ENCODE results near the gene CREG2. TPM values are rescaled to one million over a fixed set of nuclear protein-coding genes. Genes with fewer than 3 reads are reported as not detected.

Gene CREG2
- total RNA-seq, 4 donors from 2014 or later: 0.28 TPM; not detected in 3

- H3K9me3 ChIP-seq: no peaks in the 10 kb centered on the region
- no peaks in the 10 kb centered on the region for H3K36me3 ChIP-seq
- TF ChIP-seq, protein P1, sequence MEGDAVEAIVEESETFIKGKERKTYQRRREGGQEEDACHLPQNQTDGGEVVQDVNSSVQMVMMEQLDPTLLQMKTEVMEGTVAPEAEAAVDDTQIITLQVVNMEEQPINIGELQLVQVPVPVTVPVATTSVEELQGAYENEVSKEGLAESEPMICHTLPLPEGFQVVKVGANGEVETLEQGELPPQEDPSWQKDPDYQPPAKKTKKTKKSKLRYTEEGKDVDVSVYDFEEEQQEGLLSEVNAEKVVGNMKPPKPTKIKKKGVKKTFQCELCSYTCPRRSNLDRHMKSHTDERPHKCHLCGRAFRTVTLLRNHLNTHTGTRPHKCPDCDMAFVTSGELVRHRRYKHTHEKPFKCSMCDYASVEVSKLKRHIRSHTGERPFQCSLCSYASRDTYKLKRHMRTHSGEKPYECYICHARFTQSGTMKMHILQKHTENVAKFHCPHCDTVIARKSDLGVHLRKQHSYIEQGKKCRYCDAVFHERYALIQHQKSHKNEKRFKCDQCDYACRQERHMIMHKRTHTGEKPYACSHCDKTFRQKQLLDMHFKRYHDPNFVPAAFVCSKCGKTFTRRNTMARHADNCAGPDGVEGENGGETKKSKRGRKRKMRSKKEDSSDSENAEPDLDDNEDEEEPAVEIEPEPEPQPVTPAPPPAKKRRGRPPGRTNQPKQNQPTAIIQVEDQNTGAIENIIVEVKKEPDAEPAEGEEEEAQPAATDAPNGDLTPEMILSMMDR (IDR thresholded peaks at IDR 0.05): no peak
- TF ChIP-seq POLR2A (IDR thresholded peaks at IDR 0.05): no peak
- intact Hi-C loops (cut with DNase I; ENCODE audit: low total_unique reads): no loop called here
- no peak for DNase-seq
- H3K27ac ChIP-seq: no peak overlapping the region
- no peak overlapping the region for H3K4me3 ChIP-seq
- no peaks in the 10 kb centered on the region for H3K4me1 ChIP-seq
- no peaks in the 10 kb centered on the region for H3K27me3 ChIP-seq
Observed at GRCh38 chr2:101427240-101427639, 39.9 kb upstream of the CREG2 start.

GRCh38 chr2:101426822-101427221 is 39.5 kb upstream of the CREG2 start:
- Histone ChIP-seq H3K9me3 (no peaks in the 10 kb centered on the region), H3K27ac (no peak overlapping the region), H3K36me3 (no peaks in the 10 kb centered on the region), H3K27me3 (no peaks in the 10 kb centered on the region), H3K4me1 (no peaks in the 10 kb centered on the region), H3K4me3 (no peak overlapping the region)
- no peak for DNase-seq
- no peak for TF ChIP-seq POLR2A (IDR thresholded peaks at IDR 0.05)
- TF ChIP-seq, protein P1 (IDR thresholded peaks at IDR 0.05): no peak
- intact Hi-C loops (cut with DNase I; ENCODE audit: low total_unique reads): no loop called here

GRCh38 chr2:101420623-101421022 is 33.3 kb upstream of the CREG2 start:
- DNase-seq: no peak
- H3K27ac ChIP-seq: no peak overlapping the region
- TF ChIP-seq, protein P1 (IDR thresholded peaks at IDR 0.05): no peak
- TF ChIP-seq POLR2A (IDR thresholded peaks at IDR 0.05): no peak
- intact Hi-C loops (cut with DNase I; ENCODE audit: low total_unique reads): no loop called here
- H3K9me3 ChIP-seq: no peaks in the 10 kb centered on the region
- H3K4me3 ChIP-seq: no peak overlapping the region
- no peaks in the 10 kb centered on the region for H3K36me3 ChIP-seq
- no peaks in the 10 kb centered on the region for H3K27me3 ChIP-seq
- H3K4me1 ChIP-seq: no peaks in the 10 kb centered on the region

GRCh38 chr2:101419096-101419663 is 31.9 kb upstream of the CREG2 start:
- H3K9me3 ChIP-seq: no peaks in the 10 kb centered on the region
- no peak overlapping the region for H3K4me3 ChIP-seq
- no peaks in the 10 kb centered on the region for H3K27me3 ChIP-seq
- H3K27ac ChIP-seq: no peak overlapping the region
- H3K4me1 ChIP-seq: no peaks in the 10 kb centered on the region
- peak; percentile 36 to 64 for DNase-seq
- intact Hi-C loops (cut with DNase I; ENCODE audit: low total_unique reads): no loop called here
- no peaks in the 10 kb centered on the region for H3K36me3 ChIP-seq
- TF ChIP-seq, protein P1 (IDR thresholded peaks at IDR 0.05): peak; percentile 62 to 71 (median 67)
- TF ChIP-seq POLR2A (IDR thresholded peaks at IDR 0.05): no peak

DNA sequence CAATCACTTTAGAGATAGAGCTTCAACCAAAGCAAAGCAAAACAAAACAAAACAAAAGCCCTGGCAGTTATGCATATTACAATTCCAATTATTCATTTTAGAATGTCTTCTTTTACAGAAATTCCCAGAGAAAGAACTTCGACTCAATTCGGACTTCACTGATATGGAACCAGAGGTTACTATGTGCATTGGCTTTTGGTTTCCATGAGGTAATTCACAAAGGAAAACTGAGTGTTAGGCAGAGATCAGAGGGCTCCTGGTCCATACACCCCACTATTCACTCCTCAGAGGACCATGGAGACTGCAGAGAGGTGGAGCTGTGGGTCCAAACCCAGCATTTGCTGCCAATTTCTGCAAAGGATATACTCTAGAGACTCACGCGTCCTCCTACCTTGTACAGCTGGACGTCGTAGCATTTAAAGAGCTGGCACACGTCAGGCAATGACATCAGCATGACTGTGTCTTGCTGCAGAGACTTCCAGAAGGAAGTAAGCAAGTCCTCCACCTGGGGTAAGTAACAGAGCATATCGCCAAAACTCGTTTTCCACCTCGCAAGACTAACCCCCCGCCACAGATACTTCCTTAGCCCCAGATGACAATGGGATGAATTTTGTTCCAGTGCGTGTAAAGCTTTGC is 31.3 kb upstream of the CREG2 start:
- H3K4me1 ChIP-seq: no peaks in the 10 kb centered on the region
- DNase-seq: no peak
- H3K4me3 ChIP-seq: no peak overlapping the region
- H3K27ac ChIP-seq: no peak overlapping the region
- no peaks in the 10 kb centered on the region for H3K36me3 ChIP-seq
- no peak for TF ChIP-seq POLR2A (IDR thresholded peaks at IDR 0.05)
- TF ChIP-seq, protein P1 (IDR thresholded peaks at IDR 0.05): no peak
- no peaks in the 10 kb centered on the region for H3K27me3 ChIP-seq
- no peaks in the 10 kb centered on the region for H3K9me3 ChIP-seq
- intact Hi-C loops (cut with DNase I; ENCODE audit: low total_unique reads): no loop called here
